ENCODE measurements around the gene FBRSL1.

DNA sequence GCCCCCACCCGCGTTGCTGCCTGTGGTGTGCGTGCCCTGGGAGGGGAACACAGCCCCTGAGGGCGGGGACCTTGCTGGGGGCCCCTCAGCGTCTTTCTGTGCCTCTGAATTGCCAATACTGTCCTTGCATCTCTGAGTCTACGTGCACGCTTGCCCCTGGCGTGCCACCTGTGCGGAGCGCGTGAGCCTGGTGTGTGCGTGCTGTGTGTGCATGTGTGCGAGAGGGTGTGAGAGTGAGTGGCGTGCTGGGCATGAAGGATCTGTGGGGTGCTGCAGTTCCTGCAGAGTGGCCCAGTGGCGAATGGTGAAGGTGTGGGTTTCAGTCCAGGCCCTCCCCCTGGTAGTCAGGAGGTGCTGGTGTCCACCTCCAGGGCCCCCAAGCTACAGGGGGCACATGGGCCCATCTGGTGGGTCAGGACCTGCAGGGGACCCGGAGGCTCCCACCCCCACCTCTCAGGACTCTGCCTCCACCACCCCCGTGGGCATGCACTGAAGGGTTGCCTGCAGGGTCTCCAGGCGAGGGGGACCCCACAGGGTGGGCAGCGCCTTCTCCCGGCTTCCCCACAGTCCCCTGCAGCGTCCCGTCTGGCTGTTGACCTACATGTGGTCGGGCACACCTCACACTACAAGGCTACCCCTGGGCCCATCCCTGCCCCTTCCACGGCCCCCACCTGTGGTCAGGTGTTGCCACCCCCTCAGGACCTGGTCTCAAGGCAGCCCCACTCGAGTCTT is 21.0 kb downstream of the FBRSL1 start:
- TF ChIP-seq EP300 (IDR thresholded peaks at IDR 0.05): no peak
- TF ChIP-seq, protein P1, sequence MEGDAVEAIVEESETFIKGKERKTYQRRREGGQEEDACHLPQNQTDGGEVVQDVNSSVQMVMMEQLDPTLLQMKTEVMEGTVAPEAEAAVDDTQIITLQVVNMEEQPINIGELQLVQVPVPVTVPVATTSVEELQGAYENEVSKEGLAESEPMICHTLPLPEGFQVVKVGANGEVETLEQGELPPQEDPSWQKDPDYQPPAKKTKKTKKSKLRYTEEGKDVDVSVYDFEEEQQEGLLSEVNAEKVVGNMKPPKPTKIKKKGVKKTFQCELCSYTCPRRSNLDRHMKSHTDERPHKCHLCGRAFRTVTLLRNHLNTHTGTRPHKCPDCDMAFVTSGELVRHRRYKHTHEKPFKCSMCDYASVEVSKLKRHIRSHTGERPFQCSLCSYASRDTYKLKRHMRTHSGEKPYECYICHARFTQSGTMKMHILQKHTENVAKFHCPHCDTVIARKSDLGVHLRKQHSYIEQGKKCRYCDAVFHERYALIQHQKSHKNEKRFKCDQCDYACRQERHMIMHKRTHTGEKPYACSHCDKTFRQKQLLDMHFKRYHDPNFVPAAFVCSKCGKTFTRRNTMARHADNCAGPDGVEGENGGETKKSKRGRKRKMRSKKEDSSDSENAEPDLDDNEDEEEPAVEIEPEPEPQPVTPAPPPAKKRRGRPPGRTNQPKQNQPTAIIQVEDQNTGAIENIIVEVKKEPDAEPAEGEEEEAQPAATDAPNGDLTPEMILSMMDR (IDR thresholded peaks at IDR 0.05): no peak

Measured in esophagus muscularis mucosa (tissue), 3 donors.